B cell (primary cell): Measurements from ENCODE around the gene DAB2IP. TPM values are rescaled to one million over a fixed set of nuclear protein-coding genes. Genes with fewer than 3 reads are reported as not detected.

Experiments
- ATAC-seq: fragments of 200-7000 bp; cut with Tn5 transposase; one replicate; pipeline ENCODE4 v1.10.0; 2021; ENCODE audit warnings: low read depth, mild to moderate bottlenecking, moderate number of reproducible peaks, moderate library complexity
- CTCF ChIA-PET: fragments of 350-600 bp; sonication (Branson Sonifier 250); formaldehyde crosslinking; loops from one replicate; lab custom pipeline; 2021; ENCODE audit warnings: antibody characterized with exemption, inconsistent platforms; lab: Charles Lee
- POLR2A ChIA-PET: fragments of 350-600 bp; sonication (Branson Sonifier 250); formaldehyde crosslinking; loops from one replicate; lab custom pipeline; 2021; ENCODE audit warnings: antibody characterized with exemption; lab: Charles Lee
- DNase-seq: peaks from one replicate; pipeline ENCODE4 v3.0.0; 2013
- H2AFZ ChIP-seq: 2 replicates; pipeline ENCODE4 v1.6.1; 2012; ENCODE audit warnings: mild to moderate bottlenecking, low read depth, low read length; ENCODE audit not compliant: insufficient read depth, poor library complexity, severe bottlenecking
- H3K27ac ChIP-seq, 2 donors: 1 replicate in 1 of 2; 2 replicates in 1 of 2; pipeline ENCODE4 v1.5.1; 2012 to 2013; ENCODE audit warnings: low read length in 2 of 2, mild to moderate bottlenecking in 2 of 2, moderate library complexity in 1 of 2
- H3K27me3 ChIP-seq, 4 experiments: fragments of 200-600 bp in 1 of 4; sonication (generic) in 1 of 4; replicated peaks in 1 of 4; 1 replicate in 2 of 4; 2 replicates in 2 of 4; pipeline versions ENCODE4 v1.6.1 to v1.7.0; 2013 to 2016; ENCODE audit warnings: low read length in 3 of 4, mild to moderate bottlenecking in 2 of 4, mixed read lengths in 1 of 4, moderate library complexity in 1 of 4; ENCODE audit not compliant: insufficient read depth in 4 of 4, control insufficient read depth in 3 of 4; ENCODE audit errors: control extremely low read depth in 1 of 4
- H3K36me3 ChIP-seq, 2 experiments: replicated peaks in 1 of 2; 1 replicate in 1 of 2; 2 replicates in 1 of 2; pipeline versions ENCODE4 v1.6.1 to v1.7.1; 2013; ENCODE audit warnings: low read length in 1 of 2; ENCODE audit not compliant: insufficient read depth in 2 of 2, control insufficient read depth in 1 of 2; ENCODE audit errors: control extremely low read depth in 1 of 2, extremely low read depth in 1 of 2
- H3K4me1 ChIP-seq, 2 donors: fragments of 200-600 bp in 1 of 2; sonication (generic) in 1 of 2; 1 replicate in 1 of 2; 2 replicates in 1 of 2; pipeline versions ENCODE4 v1.5.1 to v1.6.1; 2013 to 2017; ENCODE audit warnings: low read length in 2 of 2; ENCODE audit not compliant: control insufficient read depth in 2 of 2, insufficient read depth in 2 of 2
- H3K4me2 ChIP-seq: replicated peaks from 2 replicates; pipeline ENCODE3; 2012; ENCODE audit warnings: mild to moderate bottlenecking, low read depth, low read length; ENCODE audit not compliant: poor library complexity, severe bottlenecking
- H3K4me3 ChIP-seq, 5 experiments: fragments of 200-600 bp in 1 of 5; sonication (generic) in 1 of 5; 1 replicate in 3 of 5; 2 replicates in 2 of 5; pipeline versions ENCODE4 v1.5.1 to v1.7.0; 2011 to 2016; ENCODE audit warnings: low read length in 4 of 5, mild to moderate bottlenecking in 4 of 5, low read depth in 2 of 5, control low read depth in 1 of 5, moderate library complexity in 1 of 5; ENCODE audit not compliant: insufficient read depth in 1 of 5; ENCODE audit errors: control extremely low read depth in 1 of 5, extremely low read depth in 1 of 5
- H3K79me2 ChIP-seq: fragments of 200-600 bp; sonication (generic); one replicate; pipeline ENCODE4 v1.6.0; 2016; ENCODE audit warnings: low read length; ENCODE audit not compliant: control insufficient read depth, insufficient read depth
- H3K9ac ChIP-seq: fragments of 200-600 bp; sonication (generic); 2 replicates; pipeline ENCODE4 v1.6.1; 2017; ENCODE audit warnings: mild to moderate bottlenecking, low read length, moderate library complexity
- H3K9me3 ChIP-seq, 3 donors: one replicate each; pipeline versions ENCODE4 v1.6.1 to v1.7.1; 2013; ENCODE audit warnings: low read length in 2 of 3; ENCODE audit not compliant: control insufficient read depth in 2 of 3, insufficient read depth in 1 of 3; ENCODE audit errors: control extremely low read depth in 1 of 3
- H4K20me1 ChIP-seq: 2 replicates; pipeline ENCODE4 v1.6.0; 2012; ENCODE audit warnings: mild to moderate bottlenecking, low read length; ENCODE audit not compliant: insufficient read depth, control insufficient read depth, poor library complexity, severe bottlenecking
- H3K27ac Mint-ChIP-seq: one replicate; pipeline ENCODE4 v1.8.0; 2021; ENCODE audit warnings: mixed read lengths
- H3K27me3 Mint-ChIP-seq: one replicate; pipeline ENCODE4 v1.8.0; 2021; ENCODE audit warnings: mixed read lengths
- H3K4me1 Mint-ChIP-seq: one replicate; pipeline ENCODE4 v1.8.0; 2021; ENCODE audit warnings: mixed read lengths
- H3K4me3 Mint-ChIP-seq: one replicate; pipeline ENCODE4 v1.8.0; 2021; ENCODE audit warnings: mixed read lengths
- H3K9me3 Mint-ChIP-seq: one replicate; pipeline ENCODE4 v1.8.0; 2022; ENCODE audit warnings: mixed read lengths; ENCODE audit not compliant: insufficient read depth
- CTCF ChIP-seq: fragments of 200-600 bp; IDR thresholded peaks from one replicate; pipeline ENCODE4 v1.8.0; 2022; ENCODE audit warnings: antibody characterized with exemption, mild to moderate bottlenecking
- EZH2 ChIP-seq: IDR thresholded peaks from 2 replicates; pipeline ENCODE4 v1.6.1; 2012; ENCODE audit warnings: borderline replicate concordance, low read depth, mild to moderate bottlenecking, moderate library complexity, low read length; ENCODE audit not compliant: insufficient read depth, poor library complexity, severe bottlenecking
- WGBS: methylation state at CpG from one replicate; pipeline ENCODE4 v1.1.5; 2013; ENCODE audit warnings: missing lambda C conversion rate; ENCODE audit not compliant: insufficient coverage; 5-methylcytosine and 5-hydroxymethylcytosine counted together
- intact Hi-C: fragments of 100-400 bp; cut with micrococcal nuclease; formaldehyde crosslinking; loops from one replicate; pipeline ENCODE4 v1.10.0; 2022
- polyA plus RNA-seq: library from polyadenylated mRNA; depleted of rRNA; stranded (reverse); fragments of >200 nt; gene quantifications from 2 replicates; pipeline ENCODE4 v1.2.3, GENCODE V29; 2012
- total RNA-seq, 2 donors: library from RNA; stranded (reverse); fragments of 120-200 nt in 1 of 2; gene quantifications; 1 replicate in 1 of 2; 2 replicates in 1 of 2; pipeline versions ENCODE4 v1.2.3 to v1.2.4, GENCODE V29; 2013 to 2022

The DAB2IP gene
- total and polyA plus RNA-seq, 2 donors (not counting 1 experiment from before 2014, with no cell fraction given) = 1.1 to 3.9 TPM

DNA sequence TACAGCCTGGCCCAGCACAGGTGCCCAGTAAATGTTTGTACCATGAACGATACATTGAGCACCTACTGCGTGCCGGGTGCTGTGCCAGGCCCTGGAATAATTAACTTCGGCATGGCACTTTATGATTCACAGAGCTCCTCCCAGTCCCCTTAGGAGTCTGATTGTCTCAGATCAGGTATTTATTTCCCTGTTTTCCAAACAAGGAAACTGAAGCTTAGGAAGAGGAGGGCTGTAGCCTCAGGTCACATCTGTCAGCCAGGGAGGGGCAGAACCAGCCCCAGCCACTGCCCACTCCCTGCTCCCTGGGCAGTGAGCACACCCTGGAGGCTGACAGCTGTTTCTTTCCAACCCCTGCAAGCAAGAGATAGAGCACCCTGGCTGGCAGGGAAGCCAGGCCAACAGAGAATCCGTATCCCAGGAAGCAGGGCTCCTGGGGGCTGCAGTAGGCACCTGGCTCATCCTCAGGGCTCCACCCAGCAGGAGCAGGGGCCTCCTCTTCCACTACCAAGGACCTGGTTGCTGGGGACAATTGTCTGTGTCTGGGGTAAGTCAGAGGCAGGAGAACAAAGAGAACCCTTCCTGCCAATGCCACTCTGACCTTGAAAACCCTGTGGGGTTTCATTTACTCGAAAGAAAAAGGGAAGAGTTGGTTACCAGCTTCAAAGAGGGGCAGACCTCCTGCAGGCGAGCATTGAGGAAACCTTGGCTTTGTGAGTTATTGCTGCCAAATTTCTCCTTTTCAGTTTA lies 69.0 kb downstream of the DAB2IP start:
- Histone ChIP-seq H2AFZ (no peak overlapping the region), H3K4me1 (no peaks in the 10 kb centered on the region), H3K4me2 (no peak overlapping the region), H3K36me3 (no peaks in the 10 kb centered on the region), H3K9ac (no peak overlapping the region), H3K27me3 (no peaks in the 10 kb centered on the region), H3K27ac (no peak overlapping the region), H3K79me2 (no peaks in the 10 kb centered on the region), H4K20me1 (no peaks in the 10 kb centered on the region), H3K9me3 (no peaks in the 10 kb centered on the region), H3K4me3 (no peak overlapping the region)
- ChIA-PET CTCF (no interaction called here), POLR2A (no interaction called here)
- DNase-seq (no peak), ATAC-seq (no peak)
- Mint-ChIP-seq H3K9me3 (no peaks in the 10 kb centered on the region), H3K4me1 (no peaks in the 10 kb centered on the region), H3K4me3 (no peak overlapping the region), H3K27ac (no peak overlapping the region), H3K27me3 (no peaks in the 10 kb centered on the region)
- 69% methylated on average over 7 of the region's 7 CpGs for WGBS
- TF ChIP-seq CTCF = no peak
- no peak for TF ChIP-seq EZH2
- intact Hi-C loops = no loop called here

GRCh38 chr9:121721058-121721350 lies 69.6 kb downstream of the DAB2IP start:
- intact Hi-C loops = no loop called here
- DNase-seq (no peak), ATAC-seq (no peak)
- 33% methylated on average over 1 of the region's 1 CpG for WGBS
- H4K20me1 ChIP-seq = no peaks in the 10 kb centered on the region
- H3K9me3 ChIP-seq = no peaks in the 10 kb centered on the region
- H3K79me2 ChIP-seq = no peaks in the 10 kb centered on the region
- no peaks in the 10 kb centered on the region for H3K27me3 ChIP-seq
- ChIA-PET POLR2A (no interaction called here), CTCF (no interaction called here)
- H3K36me3 ChIP-seq = no peaks in the 10 kb centered on the region
- no peak overlapping the region for H3K4me2 ChIP-seq
- Mint-ChIP-seq H3K27me3 (peaks cover 3% of the 10 kb centered on the region), H3K9me3 (no peaks in the 10 kb centered on the region), H3K27ac (no peak overlapping the region), H3K4me1 (no peaks in the 10 kb centered on the region), H3K4me3 (no peak overlapping the region)
- H3K4me1 ChIP-seq = no peaks in the 10 kb centered on the region
- H3K9ac ChIP-seq = no peak overlapping the region
- no peak for TF ChIP-seq CTCF
- H3K4me3 ChIP-seq = no peak overlapping the region
- no peak overlapping the region for H2AFZ ChIP-seq
- H3K27ac ChIP-seq = no peak overlapping the region
